GM12801 (cell line): ENCODE data around the gene FUT4.

Experiments
- CTCF ChIP-seq: IDR thresholded peaks from one replicate; pipeline ENCODE4 v1.5.1; 2011; ENCODE audit warnings: control low read depth; ENCODE audit not compliant: insufficient read length; ENCODE audit errors: extremely low read depth

The FUT4 gene

GRCh38 chr11:94576306-94576705, 32.6 kb downstream of the FUT4 start:
- TF ChIP-seq CTCF, result no peak

- TF ChIP-seq CTCF, result no peak
These were observed 34.1 kb downstream of the FUT4 start for GRCh38 chr11:94577841-94578240.

- TF ChIP-seq CTCF, result no peak
These were observed 38.2 kb downstream of the FUT4 start for GRCh38 chr11:94581926-94582325.

- no peak for TF ChIP-seq CTCF
These were observed 39.6 kb downstream of the FUT4 start for GRCh38 chr11:94583213-94583865.

GRCh38 chr11:94583866-94584500, 40.3 kb downstream of the FUT4 start:
- TF ChIP-seq CTCF, result no peak

- no peak for TF ChIP-seq CTCF
These were observed 41.3 kb downstream of the FUT4 start for GRCh38 chr11:94584978-94585377.

GRCh38 chr11:94585399-94585798, 41.7 kb downstream of the FUT4 start:
- TF ChIP-seq CTCF, result no peak

GRCh38 chr11:94586546-94586945, 42.8 kb downstream of the FUT4 start:
- no peak for TF ChIP-seq CTCF
